SKM-1 treated with dmso at 0.1 percent for 144 hours (cell line): ENCODE measurements around the gene SPATA6.
"Not testable (repeated sequence)": the region's sequence is repeated elsewhere in the genome, so short reads cannot be mapped to it uniquely, and the experiment has no call there.

ENCODE experiments used
- DNase-seq: peaks from one replicate; lab custom pipeline; 2025; ENCODE audit not compliant: unreplicated experiment; lab: John Stamatoyannopoulos, UW

SPATA6 gene

GRCh38 chr1:48462716-48463302 is 9.2 kb downstream of the SPATA6 start:
- no peak for DNase-seq

- no peak for DNase-seq
These were observed 21.5 kb downstream of the SPATA6 start for GRCh38 chr1:48450505-48450904.

- no peak for DNase-seq
These were observed 23.1 kb downstream of the SPATA6 start for GRCh38 chr1:48448932-48449331.

- not testable (repeated sequence) for DNase-seq
These were observed 27.8 kb downstream of the SPATA6 start for GRCh38 chr1:48444186-48444585.

- no peak for DNase-seq
These were observed 29.0 kb downstream of the SPATA6 start for GRCh38 chr1:48442864-48443619.

GRCh38 chr1:48440786-48441185 is 31.2 kb downstream of the SPATA6 start:
- DNase-seq, result not testable (repeated sequence)

- DNase-seq, result no peak
These were observed 32.6 kb downstream of the SPATA6 start for GRCh38 chr1:48439380-48439779.

- not testable (repeated sequence) for DNase-seq
These were observed 34.6 kb downstream of the SPATA6 start for GRCh38 chr1:48437379-48437778.

- DNase-seq, result not testable (repeated sequence)
These were observed 36.5 kb downstream of the SPATA6 start for GRCh38 chr1:48435312-48436002.

- no peak for DNase-seq
These were observed 41.2 kb downstream of the SPATA6 start for GRCh38 chr1:48430832-48431231.

GRCh38 chr1:48422009-48422408 is 50.0 kb downstream of the SPATA6 start:
- DNase-seq, result no peak

GRCh38 chr1:48418742-48419141 is 53.3 kb downstream of the SPATA6 start:
- no peak for DNase-seq

- no peak for DNase-seq
These were observed 57.0 kb downstream of the SPATA6 start for GRCh38 chr1:48415050-48415449.

GRCh38 chr1:48414264-48414663 is 57.7 kb downstream of the SPATA6 start:
- no peak for DNase-seq

GRCh38 chr1:48405940-48406339 is 66.1 kb downstream of the SPATA6 start:
- DNase-seq, result no peak

- no peak for DNase-seq
These were observed 66.6 kb downstream of the SPATA6 start for GRCh38 chr1:48405400-48405799.

GRCh38 chr1:48402599-48402998 is 69.4 kb downstream of the SPATA6 start:
- DNase-seq, result no peak

- DNase-seq, result no peak
These were observed 75.8 kb downstream of the SPATA6 start for GRCh38 chr1:48396208-48396607.

GRCh38 chr1:48391926-48392325 is 80.1 kb downstream of the SPATA6 start:
- DNase-seq, result no peak

- DNase-seq, result no peak
These were observed 84.6 kb downstream of the SPATA6 start for GRCh38 chr1:48387409-48387808.

- DNase-seq, result no peak
These were observed 97.2 kb downstream of the SPATA6 start for GRCh38 chr1:48374785-48375184.

GRCh38 chr1:48371598-48371997 is 100.4 kb downstream of the SPATA6 start:
- DNase-seq, result no peak
